HTERT RPE-1 (cell line): ENCODE measurements around the gene SPSB4.
"Not testable (repeated sequence)": the region's sequence is repeated elsewhere in the genome, so short reads cannot be mapped to it uniquely, and the experiment has no call there.

Experiments used
- in situ Hi-C: fragments of 300-500 bp; cut with MboI; formaldehyde crosslinking; loops from 4 replicates; pipeline ENCODE4 v1.14.3; 2020; ENCODE audit warnings: low sequenced_read_pairs

SPSB4 gene

DNA sequence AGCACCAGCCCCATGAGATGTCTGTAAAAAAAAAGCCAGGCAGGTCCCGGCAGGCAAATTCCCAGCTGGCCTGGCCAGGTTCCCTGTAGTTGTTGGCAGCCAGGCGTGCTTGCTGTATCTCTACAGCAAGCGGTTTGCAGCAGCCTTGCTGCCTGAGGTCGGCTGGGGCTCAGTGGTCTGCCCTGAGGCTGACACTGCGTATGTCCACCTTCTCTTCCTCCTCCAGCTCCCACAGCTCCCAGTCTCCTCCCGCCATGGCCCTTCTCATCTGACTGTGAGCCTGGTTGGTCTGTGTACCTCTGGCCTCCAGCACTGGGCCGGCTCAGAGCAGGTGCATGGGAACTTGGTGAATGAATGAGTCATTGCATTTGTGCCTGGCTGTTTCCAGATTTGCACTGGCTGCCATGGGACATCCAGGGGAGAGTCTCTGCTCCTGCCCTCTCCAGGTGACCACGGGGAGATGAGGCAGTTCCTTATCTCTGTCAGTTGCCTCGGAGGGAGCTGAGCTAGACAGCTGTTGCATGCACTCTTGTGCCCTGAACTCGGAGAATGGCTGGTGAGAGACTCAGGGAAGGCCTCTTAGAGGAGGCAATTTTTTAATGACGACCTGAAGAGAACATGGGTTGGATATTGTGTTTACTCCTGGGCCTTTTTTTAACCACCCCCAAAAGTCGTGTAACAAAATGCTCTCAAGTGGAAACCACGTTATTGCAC lies 43.0 kb downstream of the SPSB4 start:
- in situ Hi-C loops, result no loop called here

GRCh38 chr3:141094790-141095545 lies 43.8 kb downstream of the SPSB4 start:
- in situ Hi-C loops, result no loop called here

DNA sequence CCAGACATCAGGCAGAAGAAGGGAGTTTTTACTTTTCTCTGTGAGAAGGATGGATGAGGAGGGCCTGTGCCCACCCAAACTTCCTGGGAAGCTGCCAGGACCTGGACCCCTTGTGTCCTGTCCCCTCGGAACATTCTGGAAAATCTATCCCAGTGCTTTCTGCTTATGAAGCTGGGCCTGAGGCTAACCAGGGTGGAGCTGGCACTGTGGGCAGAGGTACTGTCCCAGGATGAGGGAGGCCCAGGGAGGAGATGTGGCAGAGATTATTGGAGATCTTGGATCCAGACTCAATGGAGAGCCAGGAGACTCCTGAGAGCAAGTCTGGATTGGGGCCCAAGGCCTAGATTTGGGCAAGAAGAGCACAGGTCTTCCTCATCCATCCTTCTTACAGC lies 44.4 kb downstream of the SPSB4 start:
- in situ Hi-C loops, result no loop called here

DNA sequence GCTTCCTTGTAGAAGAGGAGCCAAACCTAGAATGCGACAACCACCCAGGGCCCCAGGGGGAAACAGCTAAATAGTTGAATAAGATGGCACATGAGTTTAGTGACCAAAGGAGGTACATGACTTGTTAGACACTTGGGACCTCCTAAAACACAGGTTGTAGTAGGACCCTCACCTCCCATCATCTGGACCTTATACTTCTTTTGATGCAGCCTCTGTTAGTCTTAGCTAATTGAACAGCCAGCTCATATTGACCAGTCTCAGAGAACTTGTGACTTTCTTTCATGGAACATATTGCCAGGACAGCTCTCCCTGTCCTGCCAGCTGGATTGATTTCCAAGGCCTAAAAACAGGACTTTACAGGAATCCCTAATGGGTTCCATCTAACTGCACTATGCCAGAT lies 45.0 kb downstream of the SPSB4 start:
- in situ Hi-C loops, result no loop called here

DNA sequence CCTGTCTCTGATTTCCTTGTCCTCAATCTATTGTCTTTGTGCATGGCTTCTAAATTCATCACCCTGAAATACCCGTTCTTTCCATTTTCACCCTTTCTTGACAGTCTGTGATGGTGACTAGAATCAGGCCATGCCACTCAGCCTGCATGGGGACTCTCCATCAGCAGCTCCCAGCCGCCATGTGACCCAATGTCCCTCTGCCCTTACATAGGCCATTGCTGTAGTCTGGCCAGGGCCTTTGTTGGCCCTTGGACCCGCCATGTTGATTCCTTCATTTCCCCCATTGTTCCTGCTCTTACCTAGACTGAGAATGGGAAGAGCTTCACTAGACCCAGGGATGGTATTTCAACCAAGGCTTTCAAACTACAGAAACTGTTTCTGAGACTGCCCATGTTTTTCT lies 45.8 kb downstream of the SPSB4 start:
- in situ Hi-C loops, result no loop called here

- in situ Hi-C loops, result no loop called here
These were observed 49.0 kb downstream of the SPSB4 start for GRCh38 chr3:141100112-141100511.

- in situ Hi-C loops, result no loop called here
These were observed 49.6 kb downstream of the SPSB4 start for GRCh38 chr3:141100531-141101320.

DNA sequence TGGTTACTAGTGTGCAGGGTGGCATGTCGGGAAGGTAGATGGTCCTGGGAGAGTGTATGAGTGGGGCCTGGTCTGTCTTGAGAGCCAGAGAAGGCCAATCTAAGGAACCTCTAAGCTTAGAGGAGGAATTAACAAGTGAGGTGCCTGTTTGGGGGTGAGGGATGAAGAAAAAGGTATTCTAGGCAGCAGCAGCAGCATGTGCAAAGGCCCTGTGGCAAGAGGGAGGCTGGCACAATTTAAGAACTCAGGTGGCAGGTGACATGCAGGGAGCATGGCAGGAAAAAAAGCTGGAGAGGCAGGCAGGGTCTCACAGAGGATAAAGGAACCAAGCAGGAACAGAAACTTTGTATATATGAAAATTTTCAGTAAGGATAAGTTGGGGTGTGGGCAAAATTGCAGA lies 51.2 kb downstream of the SPSB4 start:
- in situ Hi-C loops, result no loop called here

GRCh38 chr3:141103067-141103466 lies 51.9 kb downstream of the SPSB4 start:
- in situ Hi-C loops, result no loop called here

DNA sequence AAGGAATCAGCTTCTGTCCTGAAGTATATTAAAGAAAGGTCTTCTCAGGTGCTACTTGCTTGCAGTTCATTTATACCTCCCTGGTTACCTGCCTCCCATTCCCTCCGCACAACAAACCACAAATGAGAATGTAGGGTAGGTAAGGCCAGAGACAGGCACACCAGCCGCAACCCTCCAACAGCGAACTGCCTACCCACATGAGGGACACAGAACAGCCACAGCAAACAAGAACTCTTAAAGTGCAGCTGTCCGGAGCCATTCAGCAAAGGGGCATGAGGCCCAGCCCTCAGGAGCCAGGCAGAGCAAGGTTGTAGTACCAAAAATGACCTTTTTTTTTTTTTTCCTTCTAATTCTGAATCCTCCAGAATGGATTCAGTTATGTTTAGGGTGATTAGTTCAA lies 52.4 kb downstream of the SPSB4 start:
- in situ Hi-C loops, result no loop called here

DNA sequence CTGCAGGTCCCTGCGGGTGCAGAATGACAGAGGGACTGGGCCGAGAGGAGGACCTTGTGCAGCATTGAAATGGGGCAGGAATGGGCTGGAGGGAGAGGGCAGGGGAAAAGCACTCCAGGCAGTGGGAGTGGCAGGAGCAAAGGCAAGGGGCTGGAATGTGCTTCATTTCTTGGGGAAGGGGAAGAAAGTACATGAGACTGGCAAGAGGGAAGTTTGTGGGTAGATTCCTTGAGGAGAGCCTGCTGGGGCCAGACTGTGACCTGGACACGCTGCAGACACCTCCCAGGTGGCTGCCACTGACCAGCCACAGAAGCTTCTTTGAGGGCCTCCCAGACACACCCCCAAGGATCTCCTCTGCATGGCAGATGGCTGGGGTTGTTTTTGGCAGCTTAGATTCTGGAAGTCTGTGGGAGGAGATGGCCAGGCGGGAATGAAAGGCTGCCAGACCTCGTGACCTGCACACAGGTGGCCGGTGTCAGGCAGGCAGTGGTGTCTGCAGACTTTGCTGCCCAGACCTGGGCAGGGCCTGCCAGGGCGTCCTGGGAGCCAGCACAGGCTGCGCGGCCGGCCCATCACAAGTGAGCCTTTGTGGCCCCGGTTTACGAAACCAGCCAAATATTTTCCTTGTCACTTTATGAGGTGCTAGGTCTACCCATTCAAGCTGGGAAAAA lies 53.1 kb downstream of the SPSB4 start:
- in situ Hi-C loops, result no loop called here

DNA sequence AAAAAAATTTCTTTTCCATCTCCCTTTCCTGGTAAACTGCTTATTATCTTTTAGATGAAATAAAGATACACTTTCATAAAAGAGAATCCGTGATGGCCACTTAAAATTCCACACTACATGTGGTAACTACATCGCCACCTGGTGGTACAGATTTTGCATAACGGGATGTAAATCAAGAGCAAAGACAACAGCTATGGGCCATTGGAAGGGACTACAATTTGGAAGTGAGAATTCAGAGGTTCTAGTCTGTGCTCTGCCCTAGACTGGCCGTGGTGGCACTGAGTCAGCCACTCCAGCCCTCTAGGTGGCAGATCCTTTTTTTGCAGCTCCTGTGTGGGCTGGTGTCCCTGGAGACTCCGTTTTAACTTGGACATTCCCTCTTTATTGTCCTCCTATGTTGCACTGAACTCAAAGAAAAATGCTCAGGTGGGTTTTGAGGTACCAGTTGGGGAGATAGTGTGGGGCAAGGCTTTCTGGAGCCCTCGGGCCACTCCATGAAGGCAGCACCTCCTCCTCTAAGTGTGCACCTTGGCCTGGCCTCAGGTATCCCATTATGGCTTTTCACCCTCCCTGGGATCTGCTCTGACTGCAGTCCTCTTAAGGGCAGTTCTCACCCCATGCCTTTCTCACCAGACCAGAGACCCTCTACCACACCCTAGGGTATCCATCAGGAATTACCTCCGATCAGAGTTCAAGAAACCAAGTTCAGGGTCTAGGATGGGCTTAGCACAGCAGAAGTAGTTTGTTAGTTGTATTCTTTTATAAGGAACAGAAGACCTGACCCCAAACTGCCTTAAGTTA lies 54.9 kb downstream of the SPSB4 start:
- in situ Hi-C loops, result no loop called here

- in situ Hi-C loops, result no loop called here
These were observed 55.7 kb downstream of the SPSB4 start for GRCh38 chr3:141106842-141107241.

GRCh38 chr3:141108039-141108438 lies 56.9 kb downstream of the SPSB4 start:
- in situ Hi-C loops, result no loop called here

- in situ Hi-C loops, result no loop called here
These were observed 58.6 kb downstream of the SPSB4 start for GRCh38 chr3:141109751-141110150.

DNA sequence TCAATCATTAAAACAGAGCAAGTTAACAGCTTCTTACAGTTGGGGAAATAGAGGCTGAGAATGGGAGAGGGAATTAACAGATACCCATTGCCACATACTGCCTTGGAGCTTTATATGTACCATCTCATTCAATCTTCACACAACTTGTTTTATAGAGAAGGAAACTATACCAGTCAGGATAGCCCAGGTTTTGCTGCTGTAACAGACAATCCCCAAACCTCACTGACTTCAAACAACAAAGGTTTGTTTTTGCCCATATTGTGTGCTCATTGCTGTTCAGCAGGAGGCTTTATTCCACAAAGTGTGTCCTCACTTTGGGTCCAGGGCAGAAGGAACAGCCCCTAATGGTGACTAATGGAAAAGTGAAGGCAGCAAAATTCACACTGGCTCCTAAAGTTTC lies 59.2 kb downstream of the SPSB4 start:
- in situ Hi-C loops, result no loop called here

GRCh38 chr3:141111364-141112155 lies 60.4 kb downstream of the SPSB4 start:
- in situ Hi-C loops, result no loop called here

- in situ Hi-C loops, result no loop called here
These were observed 61.6 kb downstream of the SPSB4 start for GRCh38 chr3:141112686-141113297.

GRCh38 chr3:141113680-141114079 lies 62.5 kb downstream of the SPSB4 start:
- in situ Hi-C loops, result not testable (repeated sequence)
